A549 (cell line): Measurements from ENCODE around the gene METTL1. TPM values are rescaled to one million over a fixed set of nuclear protein-coding genes. Genes with fewer than 3 reads are reported as not detected.

Experiments
- ATAC-seq, 2 experiments: fragments of 200-7000 bp in 1 of 2; fragments of >200 bp in 1 of 2; cut with Nextera tagmentation in 1 of 2; cut with Tn5 transposase in 1 of 2; 3 replicates each; pipeline versions ENCODE4 v1.8.0 to v1.9.1; 2018 to 2020; ENCODE audit warnings: mild to moderate bottlenecking in 1 of 2, moderate library complexity in 1 of 2
- CTCF ChIA-PET: fragments of 300-600 bp; sonication (Branson Sonifier 250); formaldehyde crosslinking; extraction: SDS; loops from one replicate; lab custom pipeline; 2021; ENCODE audit warnings: antibody characterized with exemption, inconsistent platforms; lab: Yijun Ruan, JAX
- POLR2A ChIA-PET: fragments of 350-600 bp; formaldehyde crosslinking; extraction: SDS; loops from one replicate; lab custom pipeline; 2021; ENCODE audit warnings: antibody characterized with exemption, inconsistent platforms; lab: Yijun Ruan, JAX
- DNase-seq, 2 experiments: peaks; one replicate each; pipeline versions ENCODE4 v3.0.0 to v3.0.0-alpha.2; 2011 to 2016; ENCODE audit warnings: low read depth in 1 of 2, low spot score in 1 of 2
- FAIRE-seq: peaks from 2 replicates; lab custom pipeline; 2011; peaks lifted over from hg19 to GRCh38; lab: Jason Lieb, UNC
- H3K27ac ChIP-seq, 2 experiments: fragments of >200 bp; sonication (Bioruptor Twin); formaldehyde crosslinking; 3 replicates each; pipeline ENCODE4 v1.5.1; 2016 to 2017
- H3K4me1 ChIP-seq: fragments of >200 bp; sonication (Bioruptor Twin); formaldehyde crosslinking; 3 replicates; pipeline ENCODE4 v1.6.1; 2016
- H3K4me2 ChIP-seq: fragments of >200 bp; sonication (Bioruptor Twin); formaldehyde crosslinking; 3 replicates; pipeline ENCODE4 v1.6.1; 2016
- H3K4me3 ChIP-seq: fragments of >200 bp; sonication (Bioruptor Twin); formaldehyde crosslinking; 3 replicates; pipeline ENCODE4 v1.5.1; 2016
- H3K9me3 ChIP-seq: fragments of >200 bp; sonication (Bioruptor Twin); formaldehyde crosslinking; 3 replicates; pipeline ENCODE4 v1.6.1; 2016
- CHD2 ChIP-seq: fragments of 150-350 bp; IDR thresholded peaks from 2 replicates; pipeline ENCODE4 v1.6.1; 2014; ENCODE audit warnings: low read length; ENCODE audit not compliant: partially characterized antibody
- FOXS1 ChIP-seq: fragments of 250-450 bp; sonication (Bioruptor Pico); IDR thresholded peaks from 2 replicates; pipeline ENCODE4 v1.5.0; 2020; ENCODE audit warnings: mild to moderate bottlenecking, moderate library complexity
- GATA3 ChIP-seq: IDR thresholded peaks from 2 replicates; pipeline ENCODE4 v1.6.1; 2012; ENCODE audit warnings: borderline replicate concordance
- HDAC2 ChIP-seq: fragments of 200-600 bp; sonication (generic); IDR thresholded peaks from 2 replicates; pipeline ENCODE4 v1.6.1; 2016
- HEYL ChIP-seq: fragments of 250-450 bp; sonication (Bioruptor Pico); IDR thresholded peaks from 2 replicates; pipeline ENCODE4 v1.8.0; 2021; ENCODE audit warnings: mild to moderate bottlenecking, moderate library complexity
- HOXB13 ChIP-seq: fragments of 250-450 bp; sonication (Bioruptor Pico); IDR thresholded peaks from 2 replicates; pipeline ENCODE4 v1.5.0; 2020; ENCODE audit warnings: low read depth, mild to moderate bottlenecking, moderate library complexity
- JUN ChIP-seq, 2 experiments: fragments of >200 bp; sonication (Bioruptor Twin); formaldehyde crosslinking; IDR thresholded peaks; 2 replicates in 1 of 2; 3 replicates in 1 of 2; pipeline ENCODE4 v1.6.1; 2016 to 2017
- KDM1A ChIP-seq: fragments of 200-600 bp; sonication (generic); IDR thresholded peaks from 2 replicates; pipeline ENCODE4 v1.6.1; 2016; ENCODE audit warnings: low read depth, mild to moderate bottlenecking
- KDM5A ChIP-seq: fragments of 200-600 bp; sonication (generic); IDR thresholded peaks from 2 replicates; pipeline ENCODE4 v1.6.1; 2016; ENCODE audit warnings: antibody characterized with exemption, mild to moderate bottlenecking
- MAZ ChIP-seq: fragments of 150-350 bp; IDR thresholded peaks from 2 replicates; pipeline ENCODE4 v1.6.1; 2014; ENCODE audit warnings: antibody characterized with exemption, low read depth, low read length, borderline replicate concordance
- MYC ChIP-seq: IDR thresholded peaks from 2 replicates; pipeline ENCODE4 v1.6.1; 2012; ENCODE audit warnings: mild to moderate bottlenecking, inconsistent platforms, low read length, improper control_type of control experiment, borderline replicate concordance
- NFE2L2 ChIP-seq: fragments of 150-350 bp; conservative IDR thresholded peaks from 2 replicates; pipeline ENCODE4 v1.6.1; 2014; ENCODE audit warnings: low read length
- NPAS2 ChIP-seq: fragments of 250-450 bp; sonication (Bioruptor Pico); IDR thresholded peaks from 2 replicates; pipeline ENCODE4 v1.8.0; 2022; ENCODE audit warnings: mild to moderate bottlenecking, moderate library complexity, borderline replicate concordance
- NR3C1 ChIP-seq: fragments of >200 bp; sonication (Bioruptor Twin); formaldehyde crosslinking; IDR thresholded peaks from 3 replicates; pipeline ENCODE4 v1.6.1; 2017
- PHF8 ChIP-seq: fragments of 200-600 bp; sonication (generic); IDR thresholded peaks from 2 replicates; pipeline ENCODE4 v1.6.1; 2016; ENCODE audit warnings: low read depth, mild to moderate bottlenecking, antibody characterized with exemption, moderate library complexity, borderline replicate concordance
- POLR2A ChIP-seq: IDR thresholded peaks from 2 replicates; pipeline ENCODE4 v1.6.1; 2012; ENCODE audit warnings: mild to moderate bottlenecking, low read length
- RAD21 ChIP-seq, 2 experiments: fragments of >200 bp in 1 of 2; sonication (Bioruptor Twin) in 1 of 2; formaldehyde crosslinking in 1 of 2; IDR thresholded peaks in 1 of 2; conservative IDR thresholded peaks in 1 of 2; 2 replicates in 1 of 2; 3 replicates in 1 of 2; pipeline ENCODE4 v1.6.1; 2012 to 2018; ENCODE audit warnings: inconsistent platforms in 1 of 2
- RARB ChIP-seq: fragments of 250-450 bp; sonication (Bioruptor Pico); IDR thresholded peaks from 2 replicates; pipeline ENCODE4 v1.8.0; 2021; ENCODE audit warnings: mild to moderate bottlenecking, moderate library complexity
- RCOR1 ChIP-seq: fragments of 150-350 bp; IDR thresholded peaks from 2 replicates; pipeline ENCODE4 v1.6.1; 2014; ENCODE audit warnings: antibody characterized with exemption, low read length, low read depth
- SMC3 ChIP-seq: fragments of >200 bp; sonication (Bioruptor Twin); formaldehyde crosslinking; IDR thresholded peaks from 3 replicates; pipeline ENCODE4 v1.6.1; 2018; ENCODE audit warnings: inconsistent platforms
- TFCP2L1 ChIP-seq: fragments of 250-450 bp; sonication (Bioruptor Pico); IDR thresholded peaks from 2 replicates; pipeline ENCODE4 v1.5.0; 2021; ENCODE audit warnings: mild to moderate bottlenecking
- TP53 ChIP-seq: fragments of 250-450 bp; sonication (Bioruptor Pico); IDR thresholded peaks from 2 replicates; pipeline ENCODE4 v1.5.0; 2021; ENCODE audit warnings: mild to moderate bottlenecking, moderate library complexity
- ZC3H11A ChIP-seq: fragments of 450-650 bp; IDR thresholded peaks from 2 replicates; pipeline ENCODE4 v1.6.1; 2014; ENCODE audit warnings: antibody characterized with exemption, mild to moderate bottlenecking
- WGBS: methylation state at CpG from one replicate; pipeline ENCODE4 v1.1.6; 2017; ENCODE audit errors: missing lambda C conversion rate; 5-methylcytosine and 5-hydroxymethylcytosine counted together
- polyA plus RNA-seq, 4 experiments: library from polyadenylated mRNA; depleted of rRNA in 3 of 4; stranded (reverse); fragments of >200 nt; fragmentation: RNase III in 1 of 4; extraction: RNeasy Plus Mini Kit Qiagen cat#74134 plus additional on column Dnase treatment in 1 of 4; gene quantifications; 2 replicates in 3 of 4; 3 replicates in 1 of 4; pipeline ENCODE4 v1.2.3, GENCODE V29; 2011 to 2017
- TF ChIP-seq, protein P1 (sequence below): IDR thresholded peaks from 2 replicates; pipeline ENCODE4 v1.6.1; 2012; ENCODE audit warnings: low read depth, borderline replicate concordance
- TF ChIP-seq, protein P2 (sequence below): IDR thresholded peaks from 2 replicates; pipeline ENCODE4 v1.6.1; 2012
- TF ChIP-seq, protein P3 (sequence below): fragments of >200 bp; sonication (Bioruptor Twin); formaldehyde crosslinking; IDR thresholded peaks from 3 replicates; pipeline ENCODE4 v1.6.1; 2016
- TF ChIP-seq, protein P4 (sequence below): fragments of 150-350 bp; IDR thresholded peaks from 2 replicates; pipeline ENCODE4 v1.6.1; 2014; ENCODE audit warnings: low read depth, mild to moderate bottlenecking, low read length
- TF ChIP-seq, protein P5 (sequence below): fragments of >200 bp; sonication (Bioruptor Twin); formaldehyde crosslinking; IDR thresholded peaks from 3 replicates; pipeline ENCODE4 v1.5.1; 2016
- TF ChIP-seq, protein P6 (sequence below): fragments of 450-650 bp; IDR thresholded peaks from 2 replicates; pipeline ENCODE4 v1.6.1; 2014; ENCODE audit warnings: antibody characterized with exemption
- TF ChIP-seq, protein P7 (sequence below): fragments of 200-600 bp; sonication (generic); IDR thresholded peaks from 2 replicates; pipeline ENCODE4 v1.6.1; 2016; ENCODE audit warnings: antibody characterized with exemption, mild to moderate bottlenecking, moderate library complexity

The METTL1 gene
- polyA plus RNA-seq, 2 of the 4 experiments (the other 2 are of a cell fraction) = 55.2 to 60.2 TPM

DNA sequence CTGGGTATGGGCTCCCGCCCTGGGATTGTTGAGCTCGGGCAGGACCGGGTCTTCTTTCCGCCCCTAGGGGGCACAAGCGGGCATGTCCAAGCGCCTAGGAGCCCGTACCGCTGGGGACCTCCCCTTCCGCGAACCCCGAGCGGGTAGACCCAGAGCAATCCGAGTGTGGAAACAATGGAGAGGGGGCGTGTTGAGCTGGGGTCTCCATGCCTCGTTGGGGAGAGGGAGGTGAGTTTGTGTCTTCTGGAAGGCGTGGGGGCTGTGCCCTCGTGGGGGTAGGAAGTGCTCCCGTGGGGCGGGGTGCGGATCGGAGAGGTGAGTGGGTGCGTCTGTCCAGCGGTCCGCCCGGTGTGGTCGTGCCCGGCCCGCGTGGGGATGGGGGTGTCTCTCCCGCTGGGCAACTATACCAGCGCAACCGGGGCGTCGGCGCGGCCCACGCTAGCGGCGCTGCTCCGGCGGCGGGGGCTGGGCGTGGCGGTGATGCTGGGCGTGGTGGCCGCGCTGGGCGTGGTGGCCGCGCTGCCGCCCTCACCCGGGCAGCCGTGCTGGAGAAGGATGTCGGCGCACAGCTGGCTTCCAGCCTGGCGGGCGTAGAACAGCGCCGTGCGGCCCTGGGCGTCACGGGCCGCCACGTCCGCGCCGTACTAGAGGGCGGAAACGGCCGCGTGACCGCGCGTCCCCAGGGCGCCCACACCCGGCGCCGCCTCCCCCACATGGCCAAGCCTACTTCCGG lies 45.6 kb downstream of the METTL1 start:
- POLR2A ChIA-PET = interaction anchor here (1.0 to 1.9 kb wide), 6 partner anchors 9 to 39 kb away, joined by 3 to 14 read pairs (median 4); partner anchors contain the start of genes CDK4 and TSPAN31
- WGBS = 2% methylated on average over 43 of the region's 79 CpGs
- ATAC-seq = peak; percentile 87 to 95
- H3K27ac ChIP-seq = peak overlapping the region; percentile 97 to 98
- H3K4me1 ChIP-seq = peaks cover 18% of the 10 kb centered on the region
- peak overlapping the region; percentile 99 for H3K4me2 ChIP-seq
- H3K4me3 ChIP-seq = peak overlapping the region; percentile 96
- peak; percentile 72 for FAIRE-seq
- CTCF ChIA-PET = interaction anchor here (0.5 to 13.8 kb wide), 28 partner anchors 10 to 544 kb away, joined by 3 to 242 read pairs (median 4); partner anchors contain the start of genes AGAP2, CDK4, DTX3 and OS9
- peak; percentile 89 to 97 for DNase-seq
- H3K9me3 ChIP-seq = no peaks in the 10 kb centered on the region
- TF ChIP-seq GATA3 (peak; percentile 25; the same call in 1 of the 2 replicates), JUN (IDR thresholded peaks at IDR 0.05) (peak in 1 of 2 experiments; percentile 75; a peak in 2 of 5 replicates), TFCP2L1 (CRISPR knock-in tag) (no peak), RCOR1 (no peak), HEYL (no peak), POLR2A (peak; percentile 77), HOXB13 (peak; percentile 14; the same call in 1 of the 2 replicates), KDM5A (no peak), ZC3H11A (no peak), HDAC2 (no peak), NPAS2 (CRISPR knock-in tag) (peak; percentile 50; the same call in 1 of the 2 replicates), FOXS1 (CRISPR knock-in tag) (no peak), NR3C1 (no peak), CHD2 (no peak), RARB (no peak), RAD21 (conservative IDR thresholded peaks at IDR 0.05 in 1 of 2, IDR thresholded peaks at IDR 0.05 in 1 of 2) (peak; percentile 42 to 52; a peak in 3 of 5 replicates), KDM1A (no peak), PHF8 (peak; percentile 86; the same call in 1 of the 2 replicates), TP53 (CRISPR knock-in tag) (peak; percentile 18; the same call in 1 of the 2 replicates), NFE2L2 (no peak), MYC (peak; percentile 65; the same call in 1 of the 2 replicates), SMC3 (peak; percentile 45; the same call in 2 of the 3 replicates), MAZ (no peak)
- TF ChIP-seq, protein P1, sequence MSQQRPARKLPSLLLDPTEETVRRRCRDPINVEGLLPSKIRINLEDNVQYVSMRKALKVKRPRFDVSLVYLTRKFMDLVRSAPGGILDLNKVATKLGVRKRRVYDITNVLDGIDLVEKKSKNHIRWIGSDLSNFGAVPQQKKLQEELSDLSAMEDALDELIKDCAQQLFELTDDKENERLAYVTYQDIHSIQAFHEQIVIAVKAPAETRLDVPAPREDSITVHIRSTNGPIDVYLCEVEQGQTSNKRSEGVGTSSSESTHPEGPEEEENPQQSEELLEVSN = peak; percentile 94
- TF ChIP-seq, protein P2, sequence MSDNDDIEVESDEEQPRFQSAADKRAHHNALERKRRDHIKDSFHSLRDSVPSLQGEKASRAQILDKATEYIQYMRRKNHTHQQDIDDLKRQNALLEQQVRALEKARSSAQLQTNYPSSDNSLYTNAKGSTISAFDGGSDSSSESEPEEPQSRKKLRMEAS = peak; percentile 77
- TF ChIP-seq, protein P3, sequence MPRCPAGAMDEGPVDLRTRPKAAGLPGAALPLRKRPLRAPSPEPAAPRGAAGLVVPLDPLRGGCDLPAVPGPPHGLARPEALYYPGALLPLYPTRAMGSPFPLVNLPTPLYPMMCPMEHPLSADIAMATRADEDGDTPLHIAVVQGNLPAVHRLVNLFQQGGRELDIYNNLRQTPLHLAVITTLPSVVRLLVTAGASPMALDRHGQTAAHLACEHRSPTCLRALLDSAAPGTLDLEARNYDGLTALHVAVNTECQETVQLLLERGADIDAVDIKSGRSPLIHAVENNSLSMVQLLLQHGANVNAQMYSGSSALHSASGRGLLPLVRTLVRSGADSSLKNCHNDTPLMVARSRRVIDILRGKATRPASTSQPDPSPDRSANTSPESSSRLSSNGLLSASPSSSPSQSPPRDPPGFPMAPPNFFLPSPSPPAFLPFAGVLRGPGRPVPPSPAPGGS = peak; percentile 72; the same call in 2 of the 3 replicates
- TF ChIP-seq, protein P4, sequence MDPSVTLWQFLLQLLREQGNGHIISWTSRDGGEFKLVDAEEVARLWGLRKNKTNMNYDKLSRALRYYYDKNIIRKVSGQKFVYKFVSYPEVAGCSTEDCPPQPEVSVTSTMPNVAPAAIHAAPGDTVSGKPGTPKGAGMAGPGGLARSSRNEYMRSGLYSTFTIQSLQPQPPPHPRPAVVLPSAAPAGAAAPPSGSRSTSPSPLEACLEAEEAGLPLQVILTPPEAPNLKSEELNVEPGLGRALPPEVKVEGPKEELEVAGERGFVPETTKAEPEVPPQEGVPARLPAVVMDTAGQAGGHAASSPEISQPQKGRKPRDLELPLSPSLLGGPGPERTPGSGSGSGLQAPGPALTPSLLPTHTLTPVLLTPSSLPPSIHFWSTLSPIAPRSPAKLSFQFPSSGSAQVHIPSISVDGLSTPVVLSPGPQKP = no peak
- TF ChIP-seq, protein P5, sequence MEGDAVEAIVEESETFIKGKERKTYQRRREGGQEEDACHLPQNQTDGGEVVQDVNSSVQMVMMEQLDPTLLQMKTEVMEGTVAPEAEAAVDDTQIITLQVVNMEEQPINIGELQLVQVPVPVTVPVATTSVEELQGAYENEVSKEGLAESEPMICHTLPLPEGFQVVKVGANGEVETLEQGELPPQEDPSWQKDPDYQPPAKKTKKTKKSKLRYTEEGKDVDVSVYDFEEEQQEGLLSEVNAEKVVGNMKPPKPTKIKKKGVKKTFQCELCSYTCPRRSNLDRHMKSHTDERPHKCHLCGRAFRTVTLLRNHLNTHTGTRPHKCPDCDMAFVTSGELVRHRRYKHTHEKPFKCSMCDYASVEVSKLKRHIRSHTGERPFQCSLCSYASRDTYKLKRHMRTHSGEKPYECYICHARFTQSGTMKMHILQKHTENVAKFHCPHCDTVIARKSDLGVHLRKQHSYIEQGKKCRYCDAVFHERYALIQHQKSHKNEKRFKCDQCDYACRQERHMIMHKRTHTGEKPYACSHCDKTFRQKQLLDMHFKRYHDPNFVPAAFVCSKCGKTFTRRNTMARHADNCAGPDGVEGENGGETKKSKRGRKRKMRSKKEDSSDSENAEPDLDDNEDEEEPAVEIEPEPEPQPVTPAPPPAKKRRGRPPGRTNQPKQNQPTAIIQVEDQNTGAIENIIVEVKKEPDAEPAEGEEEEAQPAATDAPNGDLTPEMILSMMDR = peak; percentile 82
- TF ChIP-seq, protein P6, sequence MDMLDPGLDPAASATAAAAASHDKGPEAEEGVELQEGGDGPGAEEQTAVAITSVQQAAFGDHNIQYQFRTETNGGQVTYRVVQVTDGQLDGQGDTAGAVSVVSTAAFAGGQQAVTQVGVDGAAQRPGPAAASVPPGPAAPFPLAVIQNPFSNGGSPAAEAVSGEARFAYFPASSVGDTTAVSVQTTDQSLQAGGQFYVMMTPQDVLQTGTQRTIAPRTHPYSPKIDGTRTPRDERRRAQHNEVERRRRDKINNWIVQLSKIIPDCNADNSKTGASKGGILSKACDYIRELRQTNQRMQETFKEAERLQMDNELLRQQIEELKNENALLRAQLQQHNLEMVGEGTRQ = peak; percentile 34; the same call in 1 of the 2 replicates
- TF ChIP-seq, protein P7, sequence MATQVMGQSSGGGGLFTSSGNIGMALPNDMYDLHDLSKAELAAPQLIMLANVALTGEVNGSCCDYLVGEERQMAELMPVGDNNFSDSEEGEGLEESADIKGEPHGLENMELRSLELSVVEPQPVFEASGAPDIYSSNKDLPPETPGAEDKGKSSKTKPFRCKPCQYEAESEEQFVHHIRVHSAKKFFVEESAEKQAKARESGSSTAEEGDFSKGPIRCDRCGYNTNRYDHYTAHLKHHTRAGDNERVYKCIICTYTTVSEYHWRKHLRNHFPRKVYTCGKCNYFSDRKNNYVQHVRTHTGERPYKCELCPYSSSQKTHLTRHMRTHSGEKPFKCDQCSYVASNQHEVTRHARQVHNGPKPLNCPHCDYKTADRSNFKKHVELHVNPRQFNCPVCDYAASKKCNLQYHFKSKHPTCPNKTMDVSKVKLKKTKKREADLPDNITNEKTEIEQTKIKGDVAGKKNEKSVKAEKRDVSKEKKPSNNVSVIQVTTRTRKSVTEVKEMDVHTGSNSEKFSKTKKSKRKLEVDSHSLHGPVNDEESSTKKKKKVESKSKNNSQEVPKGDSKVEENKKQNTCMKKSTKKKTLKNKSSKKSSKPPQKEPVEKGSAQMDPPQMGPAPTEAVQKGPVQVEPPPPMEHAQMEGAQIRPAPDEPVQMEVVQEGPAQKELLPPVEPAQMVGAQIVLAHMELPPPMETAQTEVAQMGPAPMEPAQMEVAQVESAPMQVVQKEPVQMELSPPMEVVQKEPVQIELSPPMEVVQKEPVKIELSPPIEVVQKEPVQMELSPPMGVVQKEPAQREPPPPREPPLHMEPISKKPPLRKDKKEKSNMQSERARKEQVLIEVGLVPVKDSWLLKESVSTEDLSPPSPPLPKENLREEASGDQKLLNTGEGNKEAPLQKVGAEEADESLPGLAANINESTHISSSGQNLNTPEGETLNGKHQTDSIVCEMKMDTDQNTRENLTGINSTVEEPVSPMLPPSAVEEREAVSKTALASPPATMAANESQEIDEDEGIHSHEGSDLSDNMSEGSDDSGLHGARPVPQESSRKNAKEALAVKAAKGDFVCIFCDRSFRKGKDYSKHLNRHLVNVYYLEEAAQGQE = no peak
